ENCODE measurements around the gene ZP1.

GRCh38 chr11:60825118-60825517 is 42.2 kb upstream of the ZP1 start:
- TF ChIP-seq CTCF (IDR thresholded peaks at IDR 0.05) (no peak), NFE2L1 (CRISPR knock-in tag; IDR thresholded peaks at IDR 0.05) (no peak), SP1 (CRISPR knock-in tag; conservative IDR thresholded peaks at IDR 0.05) (no peak), USF1 (CRISPR knock-in tag; IDR thresholded peaks at IDR 0.05) (no peak), CBFB (CRISPR knock-in tag; IDR thresholded peaks at IDR 0.05; ENCODE audit: low read depth) (no peak), RORB (CRISPR knock-in tag; IDR thresholded peaks at IDR 0.05) (no peak), ARID4B (CRISPR knock-in tag; IDR thresholded peaks at IDR 0.05; ENCODE audit: borderline replicate concordance) (no peak), IRF1 (CRISPR knock-in tag; IDR thresholded peaks at IDR 0.05) (no peak), NR2C2 (CRISPR knock-in tag; IDR thresholded peaks at IDR 0.05) (no peak), FOXJ3 (CRISPR knock-in tag; IDR thresholded peaks at IDR 0.05; ENCODE audit: borderline replicate concordance) (no peak), FOXK1 (CRISPR knock-in tag; IDR thresholded peaks at IDR 0.05) (no peak), ZNF121 (CRISPR knock-in tag; IDR thresholded peaks at IDR 0.05) (no peak), ZNF263 (CRISPR knock-in tag; IDR thresholded peaks at IDR 0.05; ENCODE audit: low read depth) (no peak)
